ENCODE measurements around the gene TYW3.

GRCh38 chr1:74755475-74755874 lies 22.5 kb downstream of the TYW3 start:
- no peak for TF ChIP-seq EZH2 (IDR thresholded peaks at IDR 0.05; ENCODE audit: borderline replicate concordance, low read depth, low read length, severe bottlenecking)
- TF ChIP-seq CTCF (IDR thresholded peaks at IDR 0.05; ENCODE audit: borderline replicate concordance, extremely low read depth, low read length, poor library complexity, severe bottlenecking) = no peak
